NCI-H69 (cell line): ENCODE measurements around the gene SUGCT.
"Not testable (repeated sequence)": the region's sequence is repeated elsewhere in the genome, so short reads cannot be mapped to it uniquely, and the experiment has no call there.

Experiments used
- DNase-seq: peaks from one replicate; lab custom pipeline; 2025; lab: John Stamatoyannopoulos, UW

Gene SUGCT

DNA sequence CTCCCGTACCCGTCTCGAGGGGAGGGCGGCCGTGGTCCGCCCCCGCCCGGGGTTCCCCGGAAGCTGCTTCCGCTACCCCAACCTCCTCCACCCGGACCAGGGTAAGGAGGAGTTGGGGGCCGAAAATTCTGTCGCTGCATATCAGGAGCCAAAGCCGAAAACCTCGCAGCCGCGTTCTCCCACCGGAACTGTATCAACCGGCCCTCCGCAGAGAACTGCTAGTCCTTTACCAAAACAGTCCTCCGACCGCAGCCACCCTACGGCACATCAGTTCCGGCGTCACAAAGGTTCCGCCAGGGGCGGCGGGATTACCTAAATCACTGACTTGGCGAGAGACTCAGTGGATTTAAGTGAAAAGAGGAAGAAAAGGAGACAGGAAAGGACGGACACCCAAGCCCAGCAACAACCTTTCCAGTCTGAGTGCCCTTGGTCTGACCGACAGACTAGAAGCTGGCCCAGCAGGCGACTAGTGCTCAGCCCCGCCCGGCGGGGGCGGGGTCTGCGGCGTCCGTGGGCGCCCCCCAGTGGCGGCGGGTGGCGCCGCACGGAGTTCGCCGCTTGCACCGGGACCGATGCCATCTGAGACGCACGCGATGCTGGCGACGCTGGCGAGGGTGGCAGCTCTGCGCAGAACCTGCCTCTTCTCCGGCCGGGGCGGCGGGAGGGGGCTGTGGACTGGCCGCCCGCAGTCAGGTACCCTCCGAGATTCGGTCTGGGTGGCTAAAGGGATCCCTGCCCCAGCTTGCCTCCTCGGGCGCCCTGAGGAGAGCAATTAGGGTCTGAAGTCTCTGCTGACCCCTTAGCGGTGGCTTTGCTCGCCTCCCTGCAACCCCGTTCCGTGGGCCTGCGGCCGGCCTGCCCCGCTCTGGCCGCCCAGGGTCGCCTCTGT is at the start of gene SUGCT, which contains the start of gene MPLKIP:
SUGCT (plus strand) TSS at position 578 of the 889 bp plus-strand sequence.
MPLKIP (minus strand) TSS at position 195 of the 889 bp plus-strand sequence; CDS start at position 140, 55 bp downstream.
- DNase-seq: peak; percentile 91

DNA sequence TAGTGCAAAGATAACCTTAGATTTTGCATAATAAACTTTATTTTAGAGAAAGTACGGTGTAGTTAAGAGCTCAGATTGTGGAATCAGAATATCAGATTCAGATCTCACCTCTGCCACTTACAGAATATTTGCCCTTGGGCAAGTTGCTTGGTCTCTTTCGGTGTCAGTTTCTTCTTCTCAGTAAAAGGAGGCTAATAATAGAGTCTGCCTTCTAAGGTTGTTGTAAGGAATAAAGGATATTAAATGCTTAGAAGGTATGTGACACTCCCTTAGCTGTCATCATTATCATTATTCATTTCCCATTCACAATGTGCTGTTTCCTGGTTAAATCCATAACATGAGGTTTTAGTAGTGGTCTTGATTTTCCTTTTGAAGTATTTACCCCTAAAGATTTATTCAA is 42.6 kb upstream of the SUGCT start:
- no peak for DNase-seq

DNA sequence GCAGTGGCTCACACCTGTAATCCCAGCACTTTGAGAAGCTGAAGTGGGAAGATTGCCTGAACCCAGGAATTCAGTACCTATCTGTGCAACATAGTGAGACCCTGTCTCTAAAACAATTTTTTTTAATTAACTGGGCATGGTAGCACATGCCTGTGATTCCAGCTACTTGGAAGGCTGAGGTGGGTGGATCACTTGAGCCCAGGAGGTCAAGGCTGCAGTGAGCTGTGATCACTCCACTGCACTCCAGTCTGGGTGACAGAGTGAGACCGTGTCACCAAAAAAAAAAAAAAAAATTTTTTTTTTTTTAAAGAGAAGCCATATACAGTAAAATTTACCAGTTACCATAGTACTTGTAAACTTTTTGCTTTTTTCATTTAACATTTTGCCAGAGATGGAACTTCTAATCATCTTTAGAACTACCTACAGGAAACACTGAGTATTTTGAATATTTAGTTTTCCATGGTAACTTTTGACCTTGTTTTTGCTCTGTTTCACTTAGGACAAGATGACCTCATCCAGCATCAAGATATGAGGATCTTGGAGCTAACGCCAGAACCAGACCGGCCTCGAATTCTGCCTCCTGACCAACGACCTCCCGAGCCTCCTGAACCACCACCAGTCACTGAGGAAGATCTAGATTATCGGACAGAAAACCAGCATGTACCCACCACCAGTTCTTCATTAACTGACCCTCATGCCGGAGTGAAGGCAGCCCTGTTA is 41.0 kb upstream of the SUGCT start:
- DNase-seq: no peak

DNA sequence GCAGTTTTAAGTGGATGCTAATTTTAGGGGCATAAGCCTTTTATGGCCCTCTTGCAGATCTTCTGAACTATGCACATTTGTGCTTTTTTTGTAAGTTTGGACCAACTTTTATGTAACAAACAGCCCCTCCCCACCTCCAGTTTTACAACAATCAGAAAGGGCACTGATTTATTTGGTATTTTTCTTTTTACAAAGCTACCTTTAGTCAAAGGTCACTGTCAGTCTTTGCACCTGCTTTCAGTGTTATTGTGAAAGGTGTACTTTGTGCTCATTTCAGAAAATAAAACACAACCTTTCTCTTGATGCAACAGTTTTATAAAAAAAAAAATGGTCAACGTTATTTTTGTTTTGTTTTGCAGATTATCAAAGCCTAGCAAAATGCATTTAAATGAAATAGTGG is 39.6 kb upstream of the SUGCT start:
- no peak for DNase-seq

DNA sequence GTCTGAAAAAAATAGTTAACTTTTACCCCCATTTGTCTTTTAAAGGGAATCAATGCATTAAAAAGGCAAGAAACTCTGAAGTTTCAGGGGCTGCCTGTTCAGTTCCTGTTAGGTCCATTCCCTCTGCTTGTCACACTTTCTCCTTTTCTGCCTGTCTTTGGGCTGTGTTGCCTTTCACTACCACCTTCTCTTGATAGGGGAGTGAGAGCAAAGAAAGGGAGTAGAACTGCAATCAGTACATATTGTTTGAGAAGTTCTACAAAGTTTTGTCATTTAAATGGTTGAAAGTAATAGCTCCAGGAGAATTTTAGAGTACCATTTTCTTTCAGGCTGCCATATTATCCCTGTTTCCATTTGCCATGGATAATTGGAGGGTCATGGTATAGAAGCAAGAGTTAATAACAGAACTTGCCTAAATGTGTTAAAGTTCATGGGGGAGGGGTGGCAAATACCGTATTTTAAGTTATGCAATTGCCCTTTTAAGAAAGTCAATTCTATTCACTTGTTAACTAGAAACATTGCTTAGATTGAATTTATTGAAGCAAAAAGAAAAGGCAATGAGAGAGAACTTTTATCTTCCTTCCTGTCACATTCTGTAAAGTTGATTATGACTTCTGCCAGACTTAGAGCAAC is 39.0 kb upstream of the SUGCT start:
- no peak for DNase-seq

DNA sequence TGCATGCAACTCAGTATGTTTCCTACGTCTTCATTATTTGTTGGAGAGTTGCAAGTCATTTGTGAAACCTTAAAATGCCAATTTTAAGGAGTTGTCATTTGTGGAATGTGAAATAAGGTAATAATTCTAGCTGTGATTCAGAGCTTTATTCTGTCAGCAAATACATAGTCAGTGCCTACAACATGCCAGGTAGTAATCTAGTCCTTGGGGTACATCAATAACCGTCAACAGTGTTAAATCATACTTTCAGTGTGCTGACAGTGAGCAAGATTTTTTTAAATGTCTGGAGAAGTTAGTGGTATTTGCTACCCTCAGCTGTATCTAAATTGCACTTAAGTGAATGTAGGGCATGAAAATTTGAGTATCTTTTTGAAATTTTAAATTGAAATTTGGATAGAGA is 37.1 kb upstream of the SUGCT start:
- no peak for DNase-seq

DNA sequence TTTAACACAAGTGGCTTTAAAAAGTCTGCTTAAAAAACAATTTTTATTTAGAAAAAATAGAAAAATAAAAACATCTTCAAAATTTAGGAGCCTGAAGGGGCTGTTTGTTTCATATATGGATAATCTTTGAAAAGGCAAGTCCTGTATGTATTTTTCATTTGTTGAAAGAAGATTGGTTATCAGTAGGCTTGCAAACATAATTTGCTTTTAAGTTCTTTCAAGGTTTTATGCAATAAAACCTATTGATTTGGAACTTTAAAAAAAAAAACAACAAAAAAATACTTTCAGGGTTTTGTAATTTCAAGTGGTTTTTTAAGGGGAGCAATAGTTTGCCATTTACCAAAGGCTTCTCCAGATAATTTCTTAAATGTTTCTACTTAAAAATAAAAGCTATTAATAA is 36.0 kb upstream of the SUGCT start:
- no peak for DNase-seq

DNA sequence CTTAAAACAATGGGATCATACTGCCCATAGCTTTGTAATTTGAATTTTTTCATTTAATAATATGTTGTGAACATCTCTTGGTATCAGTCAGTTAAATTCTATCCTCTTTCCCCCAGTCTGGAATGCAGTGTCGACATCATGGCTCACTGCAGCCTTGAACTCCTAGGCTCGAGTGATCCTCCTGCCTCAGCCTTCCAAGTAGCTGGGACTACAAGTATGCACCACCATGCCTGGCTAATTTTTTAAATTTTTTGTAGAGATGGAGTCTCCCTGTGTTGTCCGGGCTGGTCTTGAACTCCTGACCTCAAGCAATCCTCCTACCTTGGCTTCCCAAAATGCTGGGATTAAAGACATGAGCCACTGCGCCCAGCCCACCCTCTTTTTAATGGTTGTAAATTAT is 35.0 kb upstream of the SUGCT start:
- DNase-seq: no peak

DNA sequence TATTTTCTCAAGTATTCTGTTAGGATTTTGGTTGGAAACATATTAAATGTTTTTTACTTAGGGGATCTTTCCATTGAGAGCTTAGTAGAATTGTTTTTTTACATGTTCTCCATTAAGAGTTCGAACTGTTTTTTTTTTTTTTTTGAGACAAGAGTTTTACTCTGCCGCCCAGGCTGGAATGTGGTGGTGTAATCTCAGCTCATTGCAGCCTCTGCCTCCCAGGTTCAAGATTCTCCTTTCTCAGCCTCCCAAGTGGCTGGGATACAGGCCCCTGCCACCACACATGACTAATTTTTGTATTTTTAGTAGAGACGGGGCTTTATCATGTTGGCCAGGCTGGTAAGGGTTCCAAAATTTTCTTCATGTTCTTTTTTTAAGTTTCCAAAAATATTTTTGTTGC is 33.6 kb upstream of the SUGCT start:
- DNase-seq: no peak

DNA sequence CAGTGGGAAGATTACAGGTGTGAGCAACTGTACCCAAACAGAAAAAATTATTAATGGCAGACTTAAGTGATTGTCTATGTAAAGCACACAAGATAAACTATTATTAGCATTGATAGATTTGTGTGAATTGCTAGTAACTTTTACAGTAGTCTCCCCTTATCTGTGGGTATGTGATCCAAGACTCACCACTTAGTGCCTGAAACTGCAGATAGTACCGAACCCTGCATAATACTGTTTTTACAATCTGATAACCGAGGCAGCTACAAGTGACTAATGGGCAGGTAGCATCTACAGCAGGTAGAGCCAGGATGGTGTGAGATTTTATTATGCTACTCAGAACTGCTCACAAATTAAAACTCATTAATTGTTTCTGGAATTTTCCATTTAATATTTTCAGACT is 31.9 kb upstream of the SUGCT start:
- no peak for DNase-seq

DNA sequence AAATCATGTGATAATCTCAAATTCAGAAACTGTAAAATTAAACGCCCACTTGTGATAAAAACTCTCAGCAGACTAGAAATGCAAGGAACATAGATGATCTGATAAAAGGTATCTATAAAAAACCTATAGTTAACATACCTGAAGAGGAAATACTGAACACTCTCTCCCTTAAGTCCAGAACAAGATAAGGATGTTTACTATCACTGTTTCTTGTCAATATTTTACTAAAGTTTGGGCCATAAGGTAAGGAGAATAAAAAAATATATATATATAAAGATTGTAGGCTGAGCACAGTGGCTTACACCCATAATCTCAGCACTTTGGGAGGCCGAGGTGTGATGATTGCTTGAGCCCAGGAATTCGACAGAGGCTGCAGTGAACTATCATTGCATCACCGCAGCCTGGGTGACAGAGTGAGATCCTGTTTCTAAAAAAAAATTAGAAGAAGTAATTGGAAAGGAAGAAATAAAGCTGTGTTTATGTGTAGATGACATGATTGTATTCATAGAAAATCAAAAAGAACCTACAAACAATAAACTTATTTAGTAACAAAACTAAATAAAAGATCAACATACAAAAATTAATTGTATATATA is 28.8 kb upstream of the SUGCT start:
- no peak for DNase-seq

DNA sequence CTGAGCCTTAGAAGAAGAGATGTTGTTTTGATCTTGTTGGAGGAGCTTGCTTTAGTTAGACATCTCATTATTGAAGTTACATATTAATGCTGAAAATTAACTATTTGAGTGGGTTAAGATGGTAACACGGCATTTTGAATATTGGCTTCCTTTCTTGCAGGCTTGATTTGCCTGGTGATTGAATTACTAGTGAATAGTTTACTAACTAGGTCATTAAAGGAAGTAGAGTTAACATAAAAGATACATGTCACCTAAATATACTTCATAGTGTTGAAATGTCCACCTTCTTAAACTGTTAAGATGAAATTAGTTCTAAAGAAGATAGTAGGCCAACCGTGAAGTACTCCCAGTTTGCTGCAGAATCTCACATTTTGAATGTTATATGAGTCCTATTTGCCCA is 18.9 kb upstream of the SUGCT start:
- DNase-seq: no peak

DNA sequence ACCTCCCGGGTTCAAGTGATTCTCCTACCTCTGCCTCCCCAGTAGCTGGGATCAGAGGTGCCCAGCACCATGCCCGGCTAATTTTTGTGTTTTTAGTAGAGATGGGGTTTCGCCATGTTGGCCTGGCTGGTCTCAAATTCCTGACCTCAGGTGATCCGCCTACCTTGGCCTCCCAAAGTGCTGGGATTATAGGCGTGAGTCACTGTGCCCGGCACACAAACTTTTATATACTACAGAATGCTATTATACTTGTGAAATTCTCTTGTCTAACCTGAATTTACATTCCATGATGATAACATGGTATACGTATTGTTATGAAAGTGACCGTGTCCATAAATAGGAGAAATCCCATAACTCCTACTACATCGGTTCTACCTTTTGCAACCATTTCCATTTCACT is 17.6 kb upstream of the SUGCT start:
- DNase-seq: not testable (repeated sequence)

DNA sequence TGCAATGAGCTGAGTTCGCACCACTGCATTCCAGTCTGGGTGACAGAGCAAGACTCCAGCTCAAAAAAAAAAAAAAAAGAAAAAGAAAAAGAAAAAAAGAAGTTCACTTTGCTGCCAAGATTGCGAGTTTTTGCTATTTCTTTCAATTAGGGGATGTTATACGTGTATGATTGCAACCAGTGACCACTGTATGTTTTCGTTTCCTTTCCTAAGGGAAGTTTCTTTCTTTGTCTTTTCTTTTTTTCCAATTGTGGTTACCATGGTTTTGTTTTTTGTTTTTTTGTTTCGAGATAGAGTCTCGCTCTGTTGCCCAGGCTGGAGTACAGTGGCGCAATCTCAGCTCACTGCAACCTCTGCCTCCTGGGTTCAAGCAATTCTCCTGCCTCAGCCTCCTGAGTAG is 16.6 kb upstream of the SUGCT start:
- DNase-seq: not testable (repeated sequence)

DNA sequence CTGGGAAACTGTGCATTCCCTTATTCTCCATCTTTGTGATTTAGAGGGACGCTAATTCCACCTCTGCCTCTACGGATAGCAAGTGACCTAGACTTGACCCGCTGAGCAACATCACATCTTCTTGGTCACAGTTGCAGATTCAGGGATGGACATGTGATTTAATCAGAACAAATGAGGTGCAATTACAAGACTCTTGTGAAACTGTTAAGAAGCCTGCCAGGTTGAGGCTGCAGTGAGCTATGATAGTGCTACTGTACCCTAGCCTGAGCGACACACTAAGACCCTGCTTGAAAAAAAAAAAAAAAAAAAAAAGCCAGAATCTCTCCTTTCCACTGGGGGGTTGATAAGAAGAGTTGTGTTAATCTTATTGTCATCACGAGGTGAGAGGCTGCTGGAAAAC is 14.8 kb upstream of the SUGCT start:
- DNase-seq: no peak

DNA sequence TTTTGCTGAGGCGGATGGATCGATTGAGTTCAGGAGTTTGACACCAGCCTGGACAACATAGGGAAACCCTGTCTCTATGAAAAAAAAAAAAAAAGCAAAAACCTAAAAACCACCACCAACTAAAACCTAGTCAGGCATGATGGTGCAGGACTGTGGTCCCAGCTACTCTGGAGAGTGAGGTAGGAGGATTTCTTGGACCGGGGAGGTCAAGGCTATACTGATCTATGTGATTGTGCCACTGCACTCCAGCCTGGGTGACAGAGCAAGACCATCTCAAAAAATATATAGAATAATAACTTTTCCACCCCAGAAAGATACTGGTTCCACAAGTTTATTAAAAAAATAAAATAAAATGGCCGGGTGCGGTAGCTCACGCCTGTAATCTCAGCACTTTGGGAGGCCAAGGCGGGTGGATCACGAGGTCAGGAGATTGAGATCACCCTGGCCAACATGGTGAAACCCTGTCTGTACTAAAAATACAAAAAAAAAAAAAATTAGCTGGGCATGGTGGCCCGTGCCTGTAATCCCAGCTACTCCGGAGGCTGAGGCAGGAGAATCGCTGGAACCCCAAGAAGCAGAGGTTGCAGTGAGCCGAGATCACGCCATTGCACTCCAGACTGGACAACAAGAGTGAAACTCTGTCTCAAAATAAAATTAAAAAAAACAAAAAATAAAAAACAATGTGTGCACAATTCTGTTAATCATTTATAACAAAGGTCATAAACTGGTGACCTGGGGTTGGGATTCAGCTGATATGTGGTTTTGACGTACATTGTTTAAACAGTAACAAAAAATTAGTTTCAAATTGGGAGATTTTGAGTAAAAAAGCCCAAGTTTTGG is 12.5 kb upstream of the SUGCT start:
- DNase-seq: not testable (repeated sequence)

DNA sequence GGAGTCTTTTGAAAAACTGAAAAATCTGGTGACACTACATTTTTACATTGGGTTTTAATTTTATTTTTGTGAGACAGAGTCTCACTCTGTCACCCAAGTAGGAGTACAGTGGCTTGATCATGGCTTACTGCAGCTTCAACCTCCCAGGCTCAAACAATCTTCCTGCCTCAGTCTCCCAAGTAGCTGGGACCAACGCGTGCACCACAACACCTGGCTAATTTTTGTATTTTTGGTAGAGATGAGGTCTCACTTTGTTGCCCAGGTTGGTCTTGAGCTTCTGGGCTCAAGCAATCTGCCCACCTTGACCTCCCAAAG is 11.9 kb upstream of the SUGCT start:
- DNase-seq: no peak

DNA sequence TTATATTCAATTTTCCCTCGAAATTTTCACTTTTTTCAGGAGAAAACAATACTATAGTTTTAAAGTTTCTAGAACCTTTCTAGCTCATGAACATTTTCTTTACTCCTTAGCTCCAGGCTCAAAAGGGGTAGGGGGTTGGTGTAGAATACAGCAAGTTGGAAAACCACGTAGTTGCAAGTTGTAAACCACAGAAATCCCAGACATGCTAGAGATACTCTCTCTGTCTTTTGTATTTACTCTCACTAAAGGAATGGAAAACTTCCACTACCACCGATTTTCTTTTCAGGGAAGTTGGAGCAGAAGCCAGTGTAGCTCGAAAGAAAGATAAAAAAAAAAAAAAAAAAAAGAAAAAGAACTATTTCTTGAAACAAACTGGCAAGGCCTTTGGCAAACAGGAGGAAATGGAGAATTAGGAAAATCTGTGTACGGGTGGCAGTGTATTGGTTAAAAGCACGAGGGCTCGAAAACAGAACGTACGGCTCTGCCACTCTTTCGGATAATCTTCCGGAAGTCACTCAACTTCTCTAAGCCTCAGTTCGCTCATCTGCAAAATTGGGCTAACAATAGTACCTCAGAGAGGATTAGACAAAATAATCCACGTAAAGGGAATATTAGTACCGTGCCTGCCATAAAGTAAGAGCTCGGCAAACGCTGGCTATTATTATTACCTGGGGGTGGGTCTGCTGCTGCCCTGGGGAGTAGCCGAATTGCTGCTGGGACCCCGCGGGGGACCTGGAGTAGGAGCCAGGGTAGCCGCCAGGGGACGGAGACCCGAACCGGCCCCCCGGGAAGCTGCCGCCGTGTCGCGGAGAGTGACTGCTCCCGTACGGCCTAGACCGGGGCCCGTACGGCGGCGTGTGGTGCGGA is 1.0 kb upstream of the SUGCT start:
- no peak for DNase-seq

DNA sequence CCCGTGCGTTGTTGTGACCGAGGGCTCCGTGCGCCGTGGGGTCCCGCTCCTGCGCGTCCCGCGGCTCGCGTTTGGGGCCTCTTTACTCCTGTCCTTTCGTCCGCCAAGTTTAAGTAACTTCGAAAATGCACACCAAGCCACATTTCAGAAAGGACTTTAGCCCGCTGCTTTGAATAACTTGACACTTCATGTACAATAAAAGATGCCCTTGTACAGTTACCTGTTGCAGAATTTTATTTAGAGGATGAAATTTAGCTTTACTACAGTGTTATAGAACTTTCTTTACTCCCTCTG is 459 bp downstream of the SUGCT start:
- no peak for DNase-seq

DNA sequence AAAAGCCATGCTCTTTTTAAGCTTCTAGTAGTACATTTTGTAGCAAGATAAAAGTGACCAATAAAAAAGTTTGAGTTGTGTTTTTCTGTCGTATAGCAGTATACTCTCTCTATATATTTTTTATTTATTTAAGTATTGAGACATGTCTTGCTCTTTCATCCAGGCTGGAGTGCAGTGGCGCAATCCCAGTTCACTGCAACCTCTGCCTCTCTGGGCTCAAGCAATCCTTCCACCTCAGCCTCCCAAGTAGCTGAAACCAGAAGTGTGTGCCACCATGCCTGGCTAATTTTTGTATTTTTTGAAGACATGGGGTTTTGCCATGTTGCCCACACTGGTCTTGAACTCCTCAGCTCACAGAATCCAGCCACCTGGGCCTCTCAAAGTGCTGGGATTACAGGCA is 2.8 kb downstream of the SUGCT start:
- no peak for DNase-seq

DNA sequence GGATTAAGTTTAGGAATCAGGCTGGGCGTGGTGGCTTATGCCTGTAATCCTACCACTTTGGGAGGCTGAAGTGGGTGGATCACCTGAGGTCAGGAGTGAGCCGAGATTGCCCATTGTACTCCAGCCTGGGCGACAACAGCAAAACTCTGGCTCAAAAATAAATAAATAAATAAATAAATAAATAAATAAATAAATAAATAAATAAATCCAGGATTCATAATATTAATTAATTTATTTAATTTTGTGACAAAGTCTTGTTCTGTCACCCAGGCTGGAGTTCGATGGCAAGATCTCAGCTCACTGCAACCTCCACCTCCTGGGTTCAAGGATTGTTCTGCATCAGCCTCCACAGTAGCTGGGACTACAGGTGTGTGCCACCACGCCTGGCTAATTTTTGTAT is 4.2 kb downstream of the SUGCT start:
- no peak for DNase-seq
